HG03066 (cell line): ENCODE measurements around the gene RXFP2.
A peak's percentile ranks its signal among the peaks of the same experiment; 100 is the strongest.

Experiments used
- ATAC-seq: cut with Tn5 transposase; IDR thresholded peaks from one replicate; pipeline ENCODE4 v1.9.1; 2021; ENCODE audit warnings: low read depth; ENCODE audit not compliant: unreplicated experiment

Gene RXFP2

GRCh38 chr13:31815361-31816144 lies 76.2 kb downstream of the RXFP2 start:
- no peak for ATAC-seq

- ATAC-seq: no peak
Measured at GRCh38 chr13:31818236-31818635, 78.9 kb downstream of the RXFP2 start.

GRCh38 chr13:31824705-31825517 lies 85.6 kb downstream of the RXFP2 start:
- ATAC-seq: no peak

GRCh38 chr13:31826521-31826920 lies 87.2 kb downstream of the RXFP2 start:
- no peak for ATAC-seq

- no peak for ATAC-seq
Measured at GRCh38 chr13:31827707-31828106, 88.4 kb downstream of the RXFP2 start.

GRCh38 chr13:31835932-31836331 lies 96.6 kb downstream of the RXFP2 start:
- ATAC-seq: no peak

GRCh38 chr13:31843044-31843443 lies 103.7 kb downstream of the RXFP2 start:
- no peak for ATAC-seq

GRCh38 chr13:31846182-31846938 lies 107.0 kb downstream of the RXFP2 start:
- ATAC-seq: peak; percentile 98

GRCh38 chr13:31846961-31847752 lies 107.8 kb downstream of the RXFP2 start:
- peak; percentile 7 for ATAC-seq

GRCh38 chr13:31848621-31849020 lies 109.3 kb downstream of the RXFP2 start:
- no peak for ATAC-seq

- no peak for ATAC-seq
Measured at GRCh38 chr13:31849206-31849605, 109.9 kb downstream of the RXFP2 start.

GRCh38 chr13:31850041-31850555 lies 110.8 kb downstream of the RXFP2 start:
- ATAC-seq: no peak

- no peak for ATAC-seq
Measured at GRCh38 chr13:31851216-31851615, 111.9 kb downstream of the RXFP2 start.
